NCI-H526 treated with DMSO at 0.1 percent for 48 hours (cell line): ENCODE measurements around the gene CORO6.

ENCODE experiments used
- DNase-seq: peaks from one replicate; lab custom pipeline; 2025; lab: John Stamatoyannopoulos, UW

CORO6 gene

DNA sequence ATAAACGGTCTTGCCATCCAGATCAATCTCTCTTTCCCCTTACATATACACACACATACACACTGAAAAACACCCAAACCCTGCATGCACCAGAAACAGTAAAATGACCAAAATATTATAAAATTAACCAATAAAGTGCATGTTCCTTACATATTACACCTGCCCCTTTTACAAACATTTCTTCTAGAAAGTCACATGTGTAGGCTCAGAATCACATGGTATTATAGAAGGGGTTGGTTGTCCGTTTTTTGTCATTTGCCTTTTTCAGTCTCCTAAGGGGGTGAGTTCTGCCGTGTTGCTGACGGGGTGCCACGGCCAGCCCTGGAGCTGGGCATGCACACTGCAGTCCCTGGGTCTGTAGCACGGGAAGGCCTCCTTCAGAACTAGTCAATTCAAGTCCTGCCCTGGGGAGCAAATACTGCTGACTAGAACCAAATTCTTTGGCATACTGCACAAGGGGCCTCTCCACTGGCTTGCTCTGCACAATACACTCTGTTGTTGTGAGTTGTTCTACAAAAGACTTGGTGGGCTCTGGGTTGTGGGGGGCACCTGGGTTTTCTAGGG, 8.0 kb upstream of the CORO6 start:
- no peak for DNase-seq

DNA sequence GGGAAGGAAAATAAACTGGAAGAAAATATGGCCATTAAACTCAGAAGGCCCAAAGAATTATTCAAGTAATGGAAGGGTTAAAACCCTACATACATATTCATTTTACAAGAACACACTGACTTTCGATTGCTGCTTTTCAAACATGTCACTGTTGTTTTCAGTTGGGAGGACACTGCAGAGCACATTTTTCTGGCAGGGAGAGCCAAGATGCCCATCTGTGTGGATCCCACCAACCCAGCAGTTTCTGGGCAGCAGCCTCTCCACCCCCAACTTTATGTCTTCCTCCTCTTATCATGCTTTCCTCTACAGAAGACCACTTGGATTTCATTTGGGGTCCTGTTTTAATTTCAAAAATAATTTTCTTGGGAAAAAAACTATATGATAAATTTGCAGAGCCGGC, 7.1 kb upstream of the CORO6 start:
- no peak for DNase-seq

DNA sequence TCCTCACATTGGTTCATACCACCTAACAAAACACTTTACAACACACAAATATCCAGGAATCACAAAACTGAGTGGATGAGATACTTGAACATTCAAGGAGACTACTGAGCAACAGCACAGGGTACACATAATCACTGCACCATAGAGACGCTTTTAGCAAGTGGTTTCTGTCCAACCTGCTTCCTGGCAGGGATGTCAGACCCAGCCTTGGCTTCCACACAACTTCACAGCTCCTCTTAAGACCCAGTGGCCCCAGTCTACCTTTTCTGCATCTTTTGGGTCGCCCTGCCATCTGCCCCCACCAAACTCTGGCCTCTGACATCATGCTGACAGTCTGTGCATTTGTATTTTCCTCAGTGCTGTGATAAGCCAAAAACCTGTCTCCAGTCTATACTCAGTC, 5.9 kb upstream of the CORO6 start:
- no peak for DNase-seq

DNA sequence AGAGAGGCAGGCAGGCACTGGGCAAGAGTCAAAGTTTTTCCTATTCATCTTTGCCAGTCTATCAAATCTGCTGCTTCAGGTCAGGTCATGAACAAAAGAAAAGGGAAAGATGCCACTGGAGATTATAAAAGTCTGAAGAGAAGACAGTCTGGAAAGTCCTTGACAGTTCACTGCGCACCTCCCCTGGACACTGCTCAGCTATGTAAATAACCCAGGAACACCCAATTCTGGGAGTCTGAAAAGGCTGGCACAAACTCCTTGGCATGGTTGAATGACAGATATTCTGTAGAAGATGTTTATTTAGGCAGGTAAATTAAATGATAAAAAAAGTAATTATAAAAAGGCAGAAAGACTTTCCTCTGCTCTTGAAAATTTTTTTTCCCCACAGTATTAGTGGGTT, 5.2 kb upstream of the CORO6 start:
- no peak for DNase-seq

DNA sequence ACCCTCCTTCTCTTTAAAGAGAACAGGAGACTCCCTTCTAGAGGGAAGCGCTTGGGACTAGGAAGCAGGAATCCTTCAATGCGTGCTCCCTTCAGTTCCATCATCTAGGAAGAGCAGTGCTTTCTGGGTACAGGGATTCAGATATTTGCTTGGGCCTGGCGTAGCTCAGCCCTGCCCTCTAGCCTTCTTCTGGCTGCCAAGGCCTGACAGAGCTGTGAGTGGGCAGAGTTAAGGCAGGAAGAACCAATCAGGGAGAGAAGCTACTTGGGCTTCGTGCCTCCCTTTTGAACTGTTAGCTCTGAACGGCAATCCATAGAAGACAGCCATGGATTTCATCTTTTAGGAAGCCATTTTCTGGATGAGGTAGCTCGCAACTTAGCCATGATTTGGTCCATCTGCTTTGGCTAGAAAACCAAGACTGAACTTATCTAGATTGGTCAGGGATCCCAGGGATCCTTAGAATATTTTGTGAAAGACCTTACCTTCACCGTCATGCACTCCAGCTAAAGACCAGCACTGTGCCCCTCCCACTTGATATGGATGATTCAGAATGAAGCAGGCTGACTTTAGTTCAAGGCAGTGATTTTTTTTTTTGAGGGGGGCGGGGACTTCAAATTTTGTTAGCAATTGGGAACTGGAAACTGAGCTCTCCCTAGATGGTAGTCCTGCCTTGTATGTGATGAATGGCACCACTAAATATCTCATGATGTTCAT, 2.5 kb upstream of the CORO6 start:
- no peak for DNase-seq

DNA sequence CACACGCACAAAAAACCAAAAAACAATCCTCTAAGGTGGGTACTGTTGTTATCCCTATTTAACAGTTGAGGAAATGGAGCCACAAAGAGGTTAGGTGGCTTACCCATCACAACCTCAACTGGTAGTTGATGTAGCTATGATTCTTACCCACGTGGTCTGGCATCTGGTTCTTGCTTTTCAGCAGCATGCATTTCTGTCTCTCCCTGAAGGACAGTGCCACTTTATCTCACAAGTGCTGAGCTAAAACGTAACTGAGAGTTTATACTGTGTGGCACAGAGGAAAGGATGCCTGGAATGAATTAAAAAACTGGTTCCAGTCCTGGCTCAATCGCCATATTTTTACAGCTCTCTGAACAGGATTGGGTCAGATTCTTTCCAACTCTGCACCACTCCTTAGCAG, 1.9 kb upstream of the CORO6 start:
- DNase-seq, result no peak

DNA sequence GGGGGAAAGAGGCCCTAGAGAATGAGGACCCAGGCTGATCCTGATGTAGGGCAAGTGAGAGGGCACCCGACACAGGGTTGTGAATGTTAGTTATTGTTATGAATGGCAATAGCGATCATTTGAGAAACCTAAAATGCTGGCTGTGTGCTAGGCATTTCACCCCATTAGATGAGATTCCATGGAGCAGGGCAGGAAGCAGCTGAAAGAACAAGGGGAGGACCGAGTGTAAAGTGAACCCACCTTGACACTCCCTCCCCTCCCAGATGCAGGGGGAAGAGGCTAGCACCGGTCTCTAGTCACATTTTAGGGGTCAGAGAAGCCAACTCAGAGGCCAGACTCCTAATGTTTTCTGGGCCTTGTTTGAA, 553 bp upstream of the CORO6 start:
- no peak for DNase-seq

DNA sequence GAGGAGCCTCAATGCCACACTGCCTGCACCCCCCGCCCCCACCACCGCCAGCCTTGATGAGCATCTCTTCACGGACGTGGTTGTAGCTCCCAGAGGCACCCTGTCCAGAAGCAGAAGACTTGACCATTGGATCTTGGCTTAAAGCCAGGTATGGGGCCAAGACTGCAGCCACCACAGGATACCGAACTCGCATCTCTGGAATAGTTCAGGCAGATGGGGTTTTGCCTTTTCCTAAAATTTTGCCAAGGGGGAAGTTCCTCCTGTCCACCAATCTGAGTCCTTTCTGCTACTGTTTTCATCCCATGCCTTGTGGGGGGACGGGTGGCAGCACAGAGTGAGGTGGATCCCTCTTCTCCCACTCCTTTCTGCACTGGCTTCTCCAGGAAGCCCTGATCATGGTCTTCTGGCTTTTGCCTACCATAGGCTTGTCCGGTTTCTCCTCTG, 939 bp downstream of the CORO6 start:
- no peak for DNase-seq

DNA sequence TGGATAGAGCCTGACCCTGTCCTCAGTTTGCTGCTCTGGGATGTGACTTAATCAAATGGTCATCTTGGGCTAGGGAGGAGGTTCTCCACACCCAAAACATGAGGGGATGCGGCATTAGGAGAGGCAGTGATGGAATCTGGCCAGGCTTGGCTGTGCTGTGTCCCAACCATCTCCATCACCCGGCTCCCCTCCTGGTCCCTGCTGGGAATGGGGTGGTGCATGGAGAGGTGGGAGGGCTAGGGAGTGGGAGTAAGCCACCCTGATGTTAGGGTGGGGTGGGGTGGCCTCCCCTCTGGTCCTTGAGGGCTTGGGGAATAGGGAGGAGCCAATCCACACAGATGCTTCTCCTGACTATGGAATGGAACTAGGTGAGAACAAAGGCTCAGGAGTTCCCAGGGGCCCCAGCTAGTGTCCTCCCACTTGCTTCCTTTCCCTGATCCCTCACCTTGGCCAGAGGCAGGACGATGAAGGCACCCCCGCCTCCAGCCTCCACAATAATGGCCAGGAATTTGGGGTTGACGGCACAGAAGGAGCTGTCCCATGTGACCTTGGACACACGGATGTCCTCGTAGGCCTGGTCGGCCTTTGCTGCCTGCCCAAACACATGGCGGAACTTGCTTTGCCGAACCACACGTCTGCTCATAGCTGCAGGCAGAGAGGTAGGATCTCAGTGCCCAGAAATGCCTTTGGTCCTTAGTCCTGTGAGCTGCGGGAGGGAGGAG, 1.8 kb downstream of the CORO6 start:
- no peak for DNase-seq

DNA sequence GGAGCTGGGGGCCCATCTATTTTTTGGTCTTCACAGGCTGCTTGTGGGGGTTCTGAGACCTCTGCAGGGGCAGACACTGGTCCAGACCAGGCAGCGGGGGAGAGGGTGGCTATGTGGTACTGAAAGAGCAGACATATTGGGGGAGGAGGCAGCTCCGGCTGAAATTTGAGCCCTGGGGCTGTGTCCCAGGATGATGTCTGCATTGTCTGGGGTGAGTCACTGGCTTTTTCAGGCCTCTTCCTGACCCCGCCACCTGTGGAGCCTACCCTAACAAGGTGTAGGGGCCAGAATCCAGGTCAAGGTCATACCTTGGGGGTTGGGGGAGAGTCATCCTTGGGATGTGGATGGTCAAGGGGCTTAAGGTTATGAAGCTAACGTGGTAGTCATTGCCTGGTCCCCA, 2.4 kb downstream of the CORO6 start:
- DNase-seq, result no peak

DNA sequence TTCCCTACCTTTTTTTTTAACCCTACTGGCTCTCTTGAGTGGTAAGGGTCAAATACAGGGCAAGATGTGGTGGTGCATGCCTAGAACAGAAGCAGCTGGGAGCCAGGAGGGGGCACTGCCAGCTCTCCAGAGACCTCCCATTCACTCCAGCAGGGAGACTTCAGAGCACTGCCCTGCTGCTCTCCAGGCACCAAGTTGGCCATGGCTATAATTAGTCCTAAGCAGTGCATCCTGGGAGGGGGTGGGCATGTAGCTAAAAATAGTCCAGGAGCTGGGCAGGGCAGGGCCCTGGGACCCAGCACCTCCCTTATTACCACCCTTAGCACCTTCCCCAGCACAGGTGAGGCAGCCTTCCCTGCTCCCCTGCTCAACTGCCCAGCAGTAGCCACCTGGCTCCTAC, 3.5 kb downstream of the CORO6 start:
- peak; percentile 16 for DNase-seq

DNA sequence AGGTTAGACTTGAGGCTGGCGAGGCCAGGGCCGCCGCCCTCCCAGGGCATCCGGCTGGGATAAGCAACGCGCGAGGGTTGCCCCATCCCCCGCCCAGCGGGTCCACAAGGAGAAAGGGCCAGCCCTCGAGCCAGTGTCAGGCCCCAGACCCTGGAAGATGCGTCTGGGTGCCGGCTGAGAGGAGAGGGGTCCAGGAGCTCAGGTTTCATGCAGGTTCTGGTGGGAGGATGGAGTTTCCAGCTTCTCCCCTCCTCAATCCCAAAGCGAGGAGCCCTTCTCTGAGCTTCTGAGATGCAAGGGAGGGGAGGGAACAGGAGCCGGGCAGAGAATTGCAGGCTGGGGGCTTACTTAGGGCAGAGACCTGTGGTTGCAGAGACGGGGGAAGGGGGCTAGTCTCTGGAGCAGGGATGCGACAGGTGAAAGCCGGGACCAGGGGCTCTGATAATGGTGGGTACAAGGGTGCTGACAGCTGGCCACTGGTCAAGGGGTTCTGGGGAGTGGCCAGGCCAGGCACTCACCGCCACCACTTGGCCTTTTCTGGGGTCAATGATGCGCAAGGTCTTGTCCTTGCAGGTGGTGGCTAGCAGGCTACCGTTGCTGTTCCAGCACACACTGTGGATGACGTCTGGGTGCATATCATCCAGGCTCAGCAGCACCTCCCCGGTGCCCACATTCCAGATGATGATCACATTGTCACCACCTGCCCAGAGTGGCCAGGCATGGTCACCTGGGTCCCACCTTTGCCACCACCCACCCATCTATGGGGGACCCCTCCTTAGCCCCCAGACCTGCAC, 4.2 kb downstream of the CORO6 start:
- no peak for DNase-seq

DNA sequence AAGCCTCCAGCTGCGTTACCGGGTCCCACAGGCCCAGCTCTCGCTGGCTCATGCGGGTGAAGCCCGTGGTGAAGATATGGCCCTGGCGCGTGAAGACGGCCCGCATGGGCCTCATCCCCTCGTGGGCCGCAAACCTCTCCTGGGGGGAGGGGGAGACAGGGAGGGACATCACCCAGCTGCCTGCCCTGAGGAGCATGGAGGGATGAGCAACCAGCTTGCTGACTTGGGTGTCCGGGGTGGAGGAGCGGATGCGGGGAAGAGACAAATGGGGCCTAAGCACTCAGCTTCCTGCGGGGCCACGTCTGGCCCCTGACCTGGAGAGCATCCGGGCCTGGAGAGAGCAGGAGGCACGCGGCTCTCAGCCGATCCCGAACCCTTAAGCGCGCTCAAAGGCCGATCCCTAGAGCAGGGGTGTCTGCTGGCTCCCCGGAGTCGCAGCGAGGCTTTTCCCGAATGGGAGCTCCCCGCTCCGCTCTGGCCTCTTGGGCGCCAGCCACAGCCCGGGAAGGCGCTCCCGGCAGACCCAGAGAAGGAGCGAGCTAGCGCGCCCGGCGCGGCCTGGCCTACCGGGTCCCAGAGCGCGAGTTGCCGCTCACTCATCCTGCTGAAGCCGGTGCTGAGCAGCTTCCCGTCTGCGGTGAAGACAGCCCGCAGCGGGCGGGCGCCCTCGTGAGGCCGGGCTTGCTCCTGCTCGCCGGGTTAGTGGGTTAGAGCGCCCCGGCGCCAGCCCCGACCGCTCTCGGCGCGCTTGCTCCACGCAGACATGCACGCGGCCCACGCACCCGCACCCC, 5.0 kb downstream of the CORO6 start:
- DNase-seq, result peak; percentile 64

DNA sequence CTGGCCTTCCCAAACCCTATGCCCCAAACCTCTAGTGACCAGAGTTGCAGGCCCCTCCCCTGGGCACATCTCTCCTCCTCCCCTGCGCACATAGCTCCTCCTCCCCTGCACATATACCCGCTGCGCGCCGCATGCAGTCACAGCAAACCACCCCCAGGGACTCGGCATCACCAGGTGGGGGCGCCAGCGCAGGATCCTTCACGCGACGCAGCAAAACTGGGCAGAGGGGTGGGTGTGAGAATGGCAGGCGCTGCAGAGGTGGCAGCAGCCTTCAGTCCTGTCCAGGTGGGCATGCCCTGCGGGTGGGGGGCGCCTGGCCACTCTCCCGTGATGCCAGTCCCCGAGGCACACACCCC, 5.6 kb downstream of the CORO6 start:
- peak; percentile 90 for DNase-seq

DNA sequence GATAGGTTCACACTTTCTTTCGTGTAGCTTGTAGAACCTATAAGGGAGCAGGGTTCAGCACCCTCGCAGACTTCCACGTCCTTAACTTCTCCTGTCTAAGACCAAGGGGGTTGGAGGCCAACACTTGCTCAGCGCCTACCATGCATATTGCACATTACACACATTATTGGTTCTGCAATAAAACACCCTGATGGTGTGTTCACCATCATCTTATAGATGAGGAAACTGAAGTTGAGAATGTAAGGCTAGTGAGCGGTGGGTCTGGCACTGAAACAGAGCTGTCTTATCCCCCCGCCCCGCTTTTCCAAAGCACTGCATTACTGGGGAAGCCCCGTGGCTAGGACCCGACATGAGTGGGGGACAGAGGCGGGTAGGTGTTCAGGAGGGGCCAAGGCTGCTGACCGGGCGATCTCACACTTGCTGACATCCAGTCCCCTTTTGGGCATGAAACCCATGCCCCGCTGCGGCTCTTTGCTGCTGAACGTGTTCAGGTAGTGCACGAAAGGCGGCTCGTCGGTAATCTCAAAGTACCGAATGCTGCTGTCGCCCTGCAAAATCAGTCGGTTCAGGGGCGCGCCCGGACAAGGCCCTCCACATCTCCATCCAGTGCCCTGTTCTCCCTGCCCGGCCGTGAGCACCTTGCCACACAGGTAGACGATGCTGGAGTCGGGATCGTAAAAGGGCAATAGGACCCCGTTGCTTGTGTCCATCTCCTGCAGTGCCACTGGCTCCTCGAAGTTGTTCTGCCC, 6.2 kb downstream of the CORO6 start:
- DNase-seq, result peak; percentile 25

DNA sequence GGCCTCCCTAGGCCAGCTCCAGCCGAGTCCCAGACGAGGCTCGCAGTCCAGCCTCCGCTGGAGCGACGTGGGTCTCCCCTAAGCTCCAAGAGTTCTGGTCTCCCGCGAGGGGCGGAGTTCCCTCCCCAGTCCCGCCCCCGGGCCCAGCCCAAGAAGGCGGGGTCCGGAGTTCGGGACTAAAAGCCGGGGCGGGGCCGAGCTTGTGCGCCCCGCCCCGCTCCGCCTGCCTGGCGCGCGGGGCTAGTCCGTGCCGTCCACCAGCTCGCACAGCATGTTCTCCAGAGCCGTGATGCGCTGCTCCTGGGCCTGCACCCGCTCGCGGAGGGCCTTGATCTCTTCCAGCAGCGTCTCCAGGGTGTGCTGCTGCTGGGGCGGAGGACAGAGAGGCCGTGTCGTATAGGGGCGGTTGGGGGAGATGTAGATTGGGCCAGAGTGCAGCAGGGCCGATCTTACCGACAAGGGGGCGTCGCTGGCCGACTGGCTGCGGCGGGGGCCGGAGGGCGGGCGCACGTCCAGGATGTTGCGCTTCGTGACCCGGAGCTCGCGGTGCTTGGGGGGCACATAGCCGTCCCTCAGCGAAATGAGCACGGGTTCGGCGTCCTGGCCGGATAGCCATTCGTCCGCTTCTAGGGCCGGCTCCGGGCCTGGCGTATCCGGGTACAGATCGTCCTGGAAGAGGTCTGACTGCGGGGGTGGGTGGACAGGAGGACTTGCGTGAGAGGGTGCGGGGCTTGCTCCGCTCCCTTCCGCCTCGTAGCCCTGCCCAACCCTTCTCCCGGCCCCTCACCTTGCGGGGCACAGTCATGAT, 7.0 kb downstream of the CORO6 start:
- DNase-seq, result peak; percentile 88

DNA sequence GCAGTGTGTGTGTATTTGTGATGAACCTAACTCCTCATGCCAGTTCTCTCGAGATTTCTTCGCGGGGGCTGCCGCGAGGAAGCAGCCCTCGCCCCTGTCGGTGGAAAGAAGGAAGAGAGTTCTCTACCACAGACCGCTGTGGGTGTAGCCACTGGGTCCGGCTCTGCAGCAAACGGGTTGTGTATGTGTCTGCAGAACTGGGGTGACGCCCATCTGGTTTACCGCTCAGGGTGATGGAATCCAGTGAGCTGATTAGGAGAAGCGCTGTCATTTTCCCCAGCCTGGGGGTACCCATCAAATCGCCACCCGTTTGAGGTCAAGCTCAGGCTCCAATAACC, 7.7 kb downstream of the CORO6 start:
- DNase-seq, result no peak

DNA sequence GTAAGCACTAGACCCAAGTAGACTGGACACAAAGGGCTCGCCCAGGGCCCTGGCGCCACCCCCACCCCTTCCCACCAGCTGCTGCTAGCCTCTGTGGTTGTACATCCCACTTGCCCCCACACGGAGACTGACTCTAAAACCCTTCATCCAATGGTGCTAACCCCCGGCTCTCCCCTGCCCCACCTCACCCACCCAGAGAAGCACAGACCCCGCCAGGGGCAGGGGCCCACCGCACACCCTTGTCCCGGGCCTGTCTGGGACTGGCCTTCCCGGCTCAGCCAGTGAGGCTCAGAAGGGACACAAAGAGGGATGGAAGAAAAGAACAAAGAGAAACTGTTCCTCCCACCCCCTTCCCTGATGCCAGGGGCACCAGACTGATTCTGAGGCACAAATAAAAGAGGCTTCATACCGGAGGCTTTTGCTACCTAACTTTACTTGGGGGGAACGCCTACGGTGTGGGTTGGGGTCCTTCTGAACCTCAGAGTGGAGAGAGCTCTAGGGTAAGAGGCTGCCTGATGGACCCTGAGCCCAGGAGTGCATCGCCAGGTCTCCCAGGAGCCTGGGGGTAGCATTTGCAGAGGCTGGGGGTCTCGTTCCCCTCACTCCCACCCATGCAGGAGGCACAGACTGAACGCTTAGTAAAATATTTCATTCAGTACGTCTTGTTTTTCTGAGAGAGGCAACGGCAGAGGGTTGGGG, 8.2 kb downstream of the CORO6 start:
- no peak for DNase-seq

DNA sequence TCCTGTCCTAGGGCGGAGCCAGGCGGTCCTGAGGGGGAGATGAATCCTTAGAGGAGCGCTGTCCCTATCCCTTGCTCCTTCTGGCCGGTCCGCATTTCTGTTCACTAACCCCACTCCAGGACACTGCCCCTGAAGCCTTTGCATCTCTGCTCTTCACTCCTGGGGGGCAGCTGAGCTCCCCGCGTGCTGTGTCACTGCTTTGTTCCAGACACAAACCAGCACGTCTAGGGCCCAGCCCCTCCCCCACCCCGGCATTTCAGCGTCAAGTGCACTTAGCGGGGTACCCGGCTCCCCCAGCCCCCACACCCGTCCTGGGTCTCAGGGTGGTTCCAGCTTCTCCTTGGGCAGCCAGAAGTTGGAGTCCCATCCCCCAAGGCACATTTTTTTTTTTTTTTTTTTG, 8.9 kb downstream of the CORO6 start:
- DNase-seq, result no peak

DNA sequence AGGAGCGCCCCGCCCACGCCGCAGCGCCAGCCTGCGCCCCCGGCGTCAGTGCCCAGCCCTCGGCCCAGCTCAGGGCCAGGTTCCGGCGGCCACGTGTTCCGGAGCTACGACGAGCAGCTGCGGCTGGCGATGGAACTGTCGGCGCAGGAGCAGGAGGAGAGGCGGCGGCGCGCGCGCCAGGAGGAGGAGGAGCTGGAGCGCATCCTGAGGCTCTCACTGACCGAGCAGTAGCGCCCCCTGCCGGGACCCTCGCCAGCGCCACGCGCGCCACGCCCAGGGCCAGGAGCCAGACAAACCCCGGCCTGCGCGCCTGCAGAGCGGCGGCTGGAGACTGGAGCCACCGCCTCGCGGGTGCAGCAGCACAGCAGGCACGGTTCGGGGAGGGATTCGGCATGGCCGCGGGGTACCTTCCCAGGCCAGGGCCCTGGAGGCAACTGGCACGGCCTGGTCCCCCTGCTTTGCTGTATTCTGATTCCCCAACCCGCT, 9.3 kb downstream of the CORO6 start:
- DNase-seq, result no peak
